Glutamatergic neuron (in vitro differentiated cells): Measurements from ENCODE around the gene FAT4. TPM values are rescaled to one million over a fixed set of nuclear protein-coding genes. Genes with fewer than 3 reads are reported as not detected.
A peak's percentile ranks its signal among the peaks of the same experiment; 100 is the strongest.

Experiments used
- DNase-seq: peaks from one replicate; pipeline ENCODE4 v3.0.0; 2022
- H3K27ac Mint-ChIP-seq: one replicate; pipeline ENCODE4 v1.8.0; 2020; ENCODE audit warnings: mild to moderate bottlenecking, mixed read lengths, inconsistent platforms; ENCODE audit not compliant: unreplicated experiment
- H3K27me3 Mint-ChIP-seq: one replicate; pipeline ENCODE4 v1.8.0; 2020; ENCODE audit warnings: mild to moderate bottlenecking, moderate library complexity, mixed read lengths, inconsistent platforms; ENCODE audit not compliant: unreplicated experiment
- H3K36me3 Mint-ChIP-seq: one replicate; pipeline ENCODE4 v1.8.0; 2020; ENCODE audit warnings: mild to moderate bottlenecking, mixed read lengths, inconsistent platforms; ENCODE audit not compliant: unreplicated experiment
- H3K4me1 Mint-ChIP-seq: one replicate; pipeline ENCODE4 v1.8.0; 2020; ENCODE audit warnings: mild to moderate bottlenecking, low read depth, mixed read lengths, inconsistent platforms; ENCODE audit not compliant: unreplicated experiment
- H3K4me3 Mint-ChIP-seq: one replicate; pipeline ENCODE4 v1.8.0; 2020; ENCODE audit warnings: mild to moderate bottlenecking, mixed read lengths, inconsistent platforms; ENCODE audit not compliant: unreplicated experiment
- H3K9me3 Mint-ChIP-seq: one replicate; pipeline ENCODE4 v1.8.0; 2020; ENCODE audit warnings: mild to moderate bottlenecking, moderate library complexity, mixed read lengths, inconsistent platforms; ENCODE audit not compliant: unreplicated experiment
- CTCF ChIP-seq: fragments of 200-600 bp; sonication (generic); IDR thresholded peaks from one replicate; pipeline ENCODE4 v1.5.0; 2021; ENCODE audit not compliant: partially characterized antibody, unreplicated experiment
- total RNA-seq: library from RNA; stranded (reverse); fragmentation: NEBNext Ultra II Directional; extraction: Animal tissue kit (Norgen Biotek cat#: 25700); gene quantifications from one replicate; pipeline ENCODE4 v1.2.1, GENCODE V29; 2021; ENCODE audit not compliant: unreplicated experiment

Gene FAT4
- total RNA-seq, 1 donor from 2014 or later: 6.8 TPM

- peaks cover 9% of the 10 kb centered on the region for H3K9me3 Mint-ChIP-seq
- TF ChIP-seq CTCF: peak; percentile 8
- DNase-seq: peak; percentile 57
- peaks cover 2% of the 10 kb centered on the region for H3K4me1 Mint-ChIP-seq
- peaks cover 18% of the 10 kb centered on the region for H3K27me3 Mint-ChIP-seq
- H3K27ac Mint-ChIP-seq: peak overlapping the region; percentile 33
- no peaks in the 10 kb centered on the region for H3K36me3 Mint-ChIP-seq
- peak overlapping the region; percentile 91 for H3K4me3 Mint-ChIP-seq
These were observed 2.2 kb downstream of the FAT4 start for GRCh38 chr4:125316791-125317524.

- H3K27me3 Mint-ChIP-seq: peaks cover 18% of the 10 kb centered on the region
- H3K4me3 Mint-ChIP-seq: peak overlapping the region; percentile 91
- no peaks in the 10 kb centered on the region for H3K36me3 Mint-ChIP-seq
- peaks cover 9% of the 10 kb centered on the region for H3K9me3 Mint-ChIP-seq
- H3K4me1 Mint-ChIP-seq: peaks cover 2% of the 10 kb centered on the region
- peak overlapping the region; percentile 15 for H3K27ac Mint-ChIP-seq
- peak; percentile 43 for TF ChIP-seq CTCF
- DNase-seq: peak; percentile 74
These were observed 2.7 kb downstream of the FAT4 start for GRCh38 chr4:125317525-125317877.

- DNase-seq: no peak
- peaks cover 9% of the 10 kb centered on the region for H3K9me3 Mint-ChIP-seq
- H3K4me3 Mint-ChIP-seq: no peak overlapping the region
- H3K27me3 Mint-ChIP-seq: peaks cover 18% of the 10 kb centered on the region
- no peak overlapping the region for H3K27ac Mint-ChIP-seq
- TF ChIP-seq CTCF: no peak
- no peaks in the 10 kb centered on the region for H3K36me3 Mint-ChIP-seq
- H3K4me1 Mint-ChIP-seq: no peaks in the 10 kb centered on the region
These were observed 4.6 kb downstream of the FAT4 start for GRCh38 chr4:125319311-125319710.

- Mint-ChIP-seq H3K36me3 (no peaks in the 10 kb centered on the region), H3K27me3 (peaks cover 7% of the 10 kb centered on the region), H3K9me3 (no peaks in the 10 kb centered on the region), H3K27ac (no peak overlapping the region), H3K4me1 (no peaks in the 10 kb centered on the region), H3K4me3 (no peak overlapping the region)
- TF ChIP-seq CTCF: no peak
- no peak for DNase-seq
These were observed 7.1 kb downstream of the FAT4 start for GRCh38 chr4:125321709-125322365.

- no peak overlapping the region for H3K4me3 Mint-ChIP-seq
- H3K36me3 Mint-ChIP-seq: no peaks in the 10 kb centered on the region
- DNase-seq: no peak
- no peaks in the 10 kb centered on the region for H3K4me1 Mint-ChIP-seq
- H3K27me3 Mint-ChIP-seq: peaks cover 6% of the 10 kb centered on the region
- no peaks in the 10 kb centered on the region for H3K9me3 Mint-ChIP-seq
- no peak for TF ChIP-seq CTCF
- H3K27ac Mint-ChIP-seq: no peak overlapping the region
These were observed 7.6 kb downstream of the FAT4 start for GRCh38 chr4:125322366-125322730.
